Osteocyte (in vitro differentiated cells): ENCODE results near the gene STAP2. TPM values are rescaled to one million over a fixed set of nuclear protein-coding genes. Genes with fewer than 3 reads are reported as not detected.
"Not testable (repeated sequence)": the region's sequence is repeated elsewhere in the genome, so short reads cannot be mapped to it uniquely, and the experiment has no call there.

Source experiments
- DNase-seq: peaks from one replicate; pipeline ENCODE4 v3.0.0; 2021; ENCODE audit warnings: mixed read lengths; ENCODE audit not compliant: unreplicated experiment; ENCODE audit errors: extremely low spot score
- H3K27ac Mint-ChIP-seq: one replicate; pipeline ENCODE4 v1.8.0; 2021; ENCODE audit warnings: mild to moderate bottlenecking, mixed read lengths; ENCODE audit not compliant: unreplicated experiment
- H3K27me3 Mint-ChIP-seq: one replicate; pipeline ENCODE4 v1.8.0; 2021; ENCODE audit warnings: mixed read lengths; ENCODE audit not compliant: unreplicated experiment
- H3K36me3 Mint-ChIP-seq: one replicate; pipeline ENCODE4 v1.8.0; 2021; ENCODE audit warnings: mixed read lengths; ENCODE audit not compliant: unreplicated experiment
- H3K4me1 Mint-ChIP-seq: one replicate; pipeline ENCODE4 v1.8.0; 2021; ENCODE audit warnings: mixed read lengths; ENCODE audit not compliant: unreplicated experiment
- H3K4me3 Mint-ChIP-seq: one replicate; pipeline ENCODE4 v1.8.0; 2021; ENCODE audit warnings: mild to moderate bottlenecking, moderate library complexity, mixed read lengths; ENCODE audit not compliant: unreplicated experiment
- H3K9me3 Mint-ChIP-seq: one replicate; pipeline ENCODE4 v1.8.0; 2021; ENCODE audit warnings: mixed read lengths; ENCODE audit not compliant: unreplicated experiment
- CTCF ChIP-seq: fragments of 200-600 bp; sonication (generic); IDR thresholded peaks from 2 replicates; pipeline ENCODE4 v1.5.0; 2021; ENCODE audit warnings: antibody characterized with exemption, mild to moderate bottlenecking, moderate library complexity
- total RNA-seq: library from RNA; stranded (reverse); gene quantifications from 2 replicates; pipeline ENCODE4 v1.2.1, GENCODE V29; 2021

The STAP2 gene
- total RNA-seq, 1 donor from 2014 or later: 2.7 TPM

GRCh38 chr19:4294389-4294788 lies 44.2 kb downstream of the STAP2 start:
- DNase-seq: no peak
- no peak overlapping the region for H3K27ac Mint-ChIP-seq
- H3K4me3 Mint-ChIP-seq: no peak overlapping the region
- no peaks in the 10 kb centered on the region for H3K27me3 Mint-ChIP-seq
- H3K36me3 Mint-ChIP-seq: no peaks in the 10 kb centered on the region
- no peaks in the 10 kb centered on the region for H3K9me3 Mint-ChIP-seq
- TF ChIP-seq CTCF: no peak
- no peaks in the 10 kb centered on the region for H3K4me1 Mint-ChIP-seq

GRCh38 chr19:4292515-4292914 lies 46.1 kb downstream of the STAP2 start:
- no peak overlapping the region for H3K4me3 Mint-ChIP-seq
- TF ChIP-seq CTCF: no peak
- no peak overlapping the region for H3K27ac Mint-ChIP-seq
- no peaks in the 10 kb centered on the region for H3K4me1 Mint-ChIP-seq
- H3K9me3 Mint-ChIP-seq: no peaks in the 10 kb centered on the region
- H3K27me3 Mint-ChIP-seq: peaks cover 4% of the 10 kb centered on the region
- DNase-seq: no peak
- H3K36me3 Mint-ChIP-seq: no peaks in the 10 kb centered on the region

- Mint-ChIP-seq H3K9me3 (no peaks in the 10 kb centered on the region), H3K27ac (no peak overlapping the region), H3K36me3 (no peaks in the 10 kb centered on the region), H3K4me3 (no peak overlapping the region), H3K27me3 (peaks cover 9% of the 10 kb centered on the region), H3K4me1 (no peaks in the 10 kb centered on the region)
- DNase-seq: no peak
- TF ChIP-seq CTCF: no peak
These were observed 47.4 kb downstream of the STAP2 start for GRCh38 chr19:4291184-4291732.

GRCh38 chr19:4288091-4288777 lies 50.4 kb downstream of the STAP2 start:
- H3K27ac Mint-ChIP-seq: no peak overlapping the region
- peaks cover 24% of the 10 kb centered on the region for H3K27me3 Mint-ChIP-seq
- no peak for DNase-seq
- TF ChIP-seq CTCF: no peak
- no peaks in the 10 kb centered on the region for H3K36me3 Mint-ChIP-seq
- H3K4me1 Mint-ChIP-seq: no peaks in the 10 kb centered on the region
- no peak overlapping the region for H3K4me3 Mint-ChIP-seq
- no peaks in the 10 kb centered on the region for H3K9me3 Mint-ChIP-seq

GRCh38 chr19:4286141-4286540 lies 52.5 kb downstream of the STAP2 start:
- H3K4me3 Mint-ChIP-seq, H3K4me1 Mint-ChIP-seq, H3K27ac Mint-ChIP-seq: not testable (repeated sequence)

More at GRCh38 chr19:4286141-4286540, 52.5 kb downstream of the STAP2 start:
- H3K9me3 Mint-ChIP-seq, H3K36me3 Mint-ChIP-seq, DNase-seq: not testable (repeated sequence)
- peaks cover 36% of the 10 kb centered on the region for H3K27me3 Mint-ChIP-seq
